Panc1 (cell line): ENCODE results near the gene METRN. TPM values are rescaled to one million over a fixed set of nuclear protein-coding genes. Genes with fewer than 3 reads are reported as not detected.

Experiments
- ATAC-seq: fragments of 200-7000 bp; cut with Tn5 transposase; 2 replicates; pipeline ENCODE4 v1.9.1; 2020; ENCODE audit warnings: mild to moderate bottlenecking, moderate library complexity
- BruUV-seq: library from RNA; stranded (reverse); fragments of 400-500 nt; replicated peaks from 2 replicates; lab custom pipeline; 2021; lab: Mats Ljungman, UMichigan
- CTCF ChIA-PET: fragments of 300-600 bp; sonication (Branson Sonifier 250); formaldehyde crosslinking; loops from one replicate; lab custom pipeline; 2022; ENCODE audit warnings: antibody characterized with exemption; lab: Charles Lee
- POLR2A ChIA-PET: fragments of 300-600 bp; sonication (Branson Sonifier 250); formaldehyde crosslinking; loops from one replicate; lab custom pipeline; 2022; ENCODE audit warnings: antibody characterized with exemption; lab: Charles Lee
- DNase-seq: peaks from one replicate; pipeline ENCODE4 v3.0.0-alpha.2; 2010; ENCODE audit warnings: low read depth, low spot score
- H3K27ac ChIP-seq: 2 replicates; pipeline ENCODE4 v1.5.1; 2011; ENCODE audit warnings: mild to moderate bottlenecking, low read length, inconsistent platforms
- H3K27me3 ChIP-seq: fragments of 200-500 bp; sonication (Bioruptor generic); 2 replicates; pipeline ENCODE4 v1.6.0; 2014; ENCODE audit warnings: low read length, inconsistent platforms; ENCODE audit not compliant: control insufficient read depth, insufficient read depth
- H3K36me3 ChIP-seq: fragments of 200-500 bp; sonication (Bioruptor generic); 2 replicates; pipeline ENCODE4 v1.5.1; 2014; ENCODE audit warnings: inconsistent platforms, mild to moderate bottlenecking, low read length, moderate library complexity; ENCODE audit not compliant: control insufficient read depth, insufficient read depth
- H3K4me1 ChIP-seq: 2 replicates; pipeline ENCODE4 v1.5.1; 2011; ENCODE audit warnings: inconsistent platforms, mild to moderate bottlenecking, low read length, moderate library complexity; ENCODE audit not compliant: control insufficient read depth, insufficient read depth
- H3K4me3 ChIP-seq, 2 experiments: 2 replicates each; pipeline ENCODE4 v1.5.1; 2011 to 2012; ENCODE audit warnings: low read depth in 2 of 2, low read length in 2 of 2, mild to moderate bottlenecking in 2 of 2, inconsistent platforms in 1 of 2, moderate library complexity in 1 of 2
- H3K9me3 ChIP-seq: fragments of 200-500 bp; sonication (Bioruptor generic); 2 replicates; pipeline ENCODE4 v1.5.1; 2014; ENCODE audit warnings: low read depth, mild to moderate bottlenecking, inconsistent platforms, low read length, moderate library complexity; ENCODE audit not compliant: control insufficient read depth, insufficient read depth
- POLR2AphosphoS5 ChIP-seq: IDR thresholded peaks from 2 replicates; pipeline ENCODE4 v1.6.1; 2012; ENCODE audit warnings: mild to moderate bottlenecking, low read depth, low read length, moderate library complexity
- REST ChIP-seq, 2 experiments: IDR thresholded peaks; 2 replicates each; pipeline ENCODE4 v1.6.1; 2011 to 2012; ENCODE audit warnings: low read depth in 2 of 2, control low read depth in 1 of 2, low read length in 1 of 2, mild to moderate bottlenecking in 1 of 2, moderate library complexity in 1 of 2; ENCODE audit not compliant: insufficient read depth in 1 of 2
- SIN3A ChIP-seq: IDR thresholded peaks from 2 replicates; pipeline ENCODE4 v1.6.1; 2012; ENCODE audit warnings: low read depth, mild to moderate bottlenecking, low read length, moderate library complexity, borderline replicate concordance; ENCODE audit not compliant: insufficient read depth
- TCF7L2 ChIP-seq: IDR thresholded peaks from 2 replicates; pipeline ENCODE4 v1.6.1; 2011; ENCODE audit warnings: mild to moderate bottlenecking, low read depth, low read length, inconsistent platforms
- in situ Hi-C: cut with HindIII; loops from 2 replicates; pipeline ENCODE4 v1.10.0; 2016; ENCODE audit warnings: low sequenced_read_pairs, low pct_unique_long_range_greater_than_20kb
- intact Hi-C: fragments of 100-400 bp; cut with micrococcal nuclease; formaldehyde crosslinking; loops from one replicate; pipeline ENCODE4 v1.10.0; 2022; ENCODE audit not compliant: unreplicated experiment
- total RNA-seq: library from RNA; stranded (reverse); gene quantifications from one replicate; pipeline ENCODE4 v1.2.1, GENCODE V29; 2021; ENCODE audit not compliant: unreplicated experiment
- TF ChIP-seq, protein P1 (sequence below): fragments of 450-650 bp; IDR thresholded peaks from 2 replicates; pipeline ENCODE4 v1.5.1; 2017; ENCODE audit warnings: mild to moderate bottlenecking

The METRN gene
- total RNA-seq, 1 experiment from 2014 or later: 407 TPM

GRCh38 chr16:683396-684070 is 31.4 kb upstream of the METRN start:
- TF ChIP-seq, protein P1, sequence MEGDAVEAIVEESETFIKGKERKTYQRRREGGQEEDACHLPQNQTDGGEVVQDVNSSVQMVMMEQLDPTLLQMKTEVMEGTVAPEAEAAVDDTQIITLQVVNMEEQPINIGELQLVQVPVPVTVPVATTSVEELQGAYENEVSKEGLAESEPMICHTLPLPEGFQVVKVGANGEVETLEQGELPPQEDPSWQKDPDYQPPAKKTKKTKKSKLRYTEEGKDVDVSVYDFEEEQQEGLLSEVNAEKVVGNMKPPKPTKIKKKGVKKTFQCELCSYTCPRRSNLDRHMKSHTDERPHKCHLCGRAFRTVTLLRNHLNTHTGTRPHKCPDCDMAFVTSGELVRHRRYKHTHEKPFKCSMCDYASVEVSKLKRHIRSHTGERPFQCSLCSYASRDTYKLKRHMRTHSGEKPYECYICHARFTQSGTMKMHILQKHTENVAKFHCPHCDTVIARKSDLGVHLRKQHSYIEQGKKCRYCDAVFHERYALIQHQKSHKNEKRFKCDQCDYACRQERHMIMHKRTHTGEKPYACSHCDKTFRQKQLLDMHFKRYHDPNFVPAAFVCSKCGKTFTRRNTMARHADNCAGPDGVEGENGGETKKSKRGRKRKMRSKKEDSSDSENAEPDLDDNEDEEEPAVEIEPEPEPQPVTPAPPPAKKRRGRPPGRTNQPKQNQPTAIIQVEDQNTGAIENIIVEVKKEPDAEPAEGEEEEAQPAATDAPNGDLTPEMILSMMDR: no peak
- TF ChIP-seq POLR2AphosphoS5 (no peak), SIN3A (no peak), REST (IDR thresholded peaks at IDR 0.05; ENCODE audit: insufficient read depth in 1 of 2, low read depth in 2 of 2, low read length in 1 of 2) (no peak), TCF7L2 (no peak)
- Histone ChIP-seq H3K9me3 (no peaks in the 10 kb centered on the region), H3K27ac (peak overlapping the region; percentile 87), H3K4me1 (peaks cover 18% of the 10 kb centered on the region), H3K4me3 (peak overlapping the region; percentile 66 to 71), H3K27me3 (no peaks in the 10 kb centered on the region), H3K36me3 (peaks cover 5% of the 10 kb centered on the region; the same call in 1 of the 2 replicates)
- DNase-seq (no peak), ATAC-seq (peak; percentile 7)
- BruUV-seq: no TSS peak
- ChIA-PET CTCF (no interaction called here), POLR2A (no interaction called here)
- intact Hi-C loops: loop anchor here (10.0 kb wide), 1 partner anchor 1091 kb away; the partner anchor contains the start of genes EME2, MRPS34 and NME3
- in situ Hi-C loops: no loop called here

- ChIA-PET CTCF (no interaction called here), POLR2A (no interaction called here)
- no TSS peak for BruUV-seq
- H3K4me3 ChIP-seq: peak within 1 kb of the TSS; percentile 66 to 71
- DNase-seq (no peak), ATAC-seq (peak; percentile 73)
- H3K27ac ChIP-seq: peak within 1 kb of the TSS; percentile 87
- H3K9me3 ChIP-seq: no peaks in the 10 kb centered on the region
- in situ Hi-C loops (no loop called here), intact Hi-C loops (loop anchor here (10.0 kb wide), 1 partner anchor 1091 kb away; the partner anchor contains the start of genes EME2, MRPS34 and NME3)
- no peaks in the 10 kb centered on the region for H3K27me3 ChIP-seq
- peaks cover 5% of the 10 kb centered on the region; the same call in 1 of the 2 replicates for H3K36me3 ChIP-seq
- H3K4me1 ChIP-seq: peaks cover 19% of the 10 kb centered on the region
- TF ChIP-seq, protein P1: no peak
- TF ChIP-seq REST (IDR thresholded peaks at IDR 0.05; ENCODE audit: insufficient read depth in 1 of 2, low read depth in 2 of 2, low read length in 1 of 2): 0 out of 4 replicates have a peak, but pooled peaks of 1 of the 2 experiments have one; percentile 8
- TF ChIP-seq SIN3A: peak; percentile 76; the same call in 1 of the 2 replicates
- peak; percentile 92 for TF ChIP-seq POLR2AphosphoS5
Measured at GRCh38 chr16:684071-684794, 30.7 kb upstream of the METRN start, which contains the start of gene JMJD8. TSS of gene JMJD8 (minus strand) at chr16:684334. CDS start at chr16:684319, 15 bp downstream.
